Neural progenitor cell (in vitro differentiated cells): ENCODE data around the gene FAM9C. TPM values are rescaled to one million over a fixed set of nuclear protein-coding genes. Genes with fewer than 3 reads are reported as not detected.

ENCODE experiments used
- DNase-seq: peaks from one replicate; pipeline ENCODE4 v3.0.0-alpha.2; 2016; ENCODE audit warnings: low spot score
- H2AFZ ChIP-seq: fragments of 200-600 bp; sonication (generic); replicated peaks from 2 replicates; pipeline ENCODE4 v1.6.1; 2016; ENCODE audit warnings: antibody characterized with exemption
- H3F3A ChIP-seq: fragments of 200-600 bp; sonication (generic); 2 replicates; pipeline ENCODE4 v1.6.1; 2016; ENCODE audit warnings: antibody characterized with exemption, low read depth
- H3K27ac ChIP-seq: fragments of 200-600 bp; sonication (generic); 2 replicates; pipeline ENCODE4 v1.5.1; 2016; ENCODE audit warnings: mild to moderate bottlenecking
- H3K27me3 ChIP-seq: fragments of 200-600 bp; sonication (generic); 2 replicates; pipeline ENCODE4 v1.6.1; 2016; ENCODE audit warnings: mild to moderate bottlenecking, moderate library complexity
- H3K36me3 ChIP-seq: fragments of 200-600 bp; sonication (generic); 2 replicates; pipeline ENCODE4 v1.5.1; 2016
- H3K4me1 ChIP-seq: fragments of 200-600 bp; sonication (generic); 2 replicates; pipeline ENCODE4 v1.6.1; 2016; ENCODE audit warnings: mixed run types
- H3K4me2 ChIP-seq: fragments of 200-600 bp; sonication (generic); 2 replicates; pipeline ENCODE4 v1.6.1; 2016
- H3K4me3 ChIP-seq: fragments of 200-600 bp; sonication (generic); 2 replicates; pipeline ENCODE4 v1.5.1; 2016
- H3K79me2 ChIP-seq: fragments of 200-600 bp; sonication (generic); 2 replicates; pipeline ENCODE4 v1.6.1; 2016; ENCODE audit warnings: low read depth
- H3K9ac ChIP-seq: fragments of 200-600 bp; sonication (generic); 2 replicates; pipeline ENCODE4 v1.6.1; 2016
- H3K9me3 ChIP-seq: fragments of 200-600 bp; sonication (generic); 2 replicates; pipeline ENCODE4 v1.5.1; 2016; ENCODE audit warnings: low read depth
- H4K20me1 ChIP-seq: fragments of 200-600 bp; sonication (generic); 2 replicates; pipeline ENCODE4 v1.6.1; 2016; ENCODE audit warnings: low read depth
- H3K27ac Mint-ChIP-seq: 3 replicates; pipeline ENCODE4 v1.8.0; 2021; ENCODE audit warnings: mixed read lengths
- H3K27me3 Mint-ChIP-seq: 2 replicates; pipeline ENCODE4 v1.8.0; 2022; ENCODE audit warnings: low read depth, mild to moderate bottlenecking, inconsistent platforms, moderate library complexity, mixed read lengths; ENCODE audit not compliant: insufficient read depth
- H3K36me3 Mint-ChIP-seq: 3 replicates; pipeline ENCODE4 v1.8.0; 2021; ENCODE audit warnings: mixed read lengths
- H3K4me1 Mint-ChIP-seq: 3 replicates; pipeline ENCODE4 v1.8.0; 2021; ENCODE audit warnings: mixed read lengths
- H3K4me3 Mint-ChIP-seq: 3 replicates; pipeline ENCODE4 v1.8.0; 2021; ENCODE audit warnings: mild to moderate bottlenecking, moderate library complexity, mixed read lengths
- H3K9me3 Mint-ChIP-seq: 3 replicates; pipeline ENCODE4 v1.8.0; 2020; ENCODE audit warnings: mixed read lengths
- CTCF ChIP-seq: fragments of 200-600 bp; sonication (generic); IDR thresholded peaks from 2 replicates; pipeline ENCODE4 v1.5.1; 2017; ENCODE audit warnings: antibody characterized with exemption, mild to moderate bottlenecking
- EZH2 ChIP-seq: fragments of 200-600 bp; sonication (generic); IDR thresholded peaks from 2 replicates; pipeline ENCODE4 v1.6.1; 2017; ENCODE audit warnings: antibody characterized with exemption, mild to moderate bottlenecking, moderate library complexity
- EZH2phosphoT487 ChIP-seq: fragments of 200-600 bp; sonication (generic); IDR thresholded peaks from 2 replicates; pipeline ENCODE4 v1.6.1; 2017; ENCODE audit warnings: antibody characterized with exemption
- total RNA-seq: library from RNA; depleted of rRNA; stranded (reverse); fragments of >200 nt; gene quantifications from 2 replicates; pipeline ENCODE4 v1.2.3, GENCODE V29; 2015; ENCODE audit warnings: low replicate concordance

FAM9C gene
- total RNA-seq, 1 donor from 2014 or later = not detected

- H3K27ac Mint-ChIP-seq = peak overlapping the region; percentile 97
- H3K9me3 Mint-ChIP-seq = no peaks in the 10 kb centered on the region
- H3K36me3 Mint-ChIP-seq = no peaks in the 10 kb centered on the region
- TF ChIP-seq CTCF (no peak), EZH2phosphoT487 (no peak), EZH2 (no peak)
- H3K4me2 ChIP-seq = peak overlapping the region; percentile 65
- H2AFZ ChIP-seq = peak overlapping the region; percentile 84
- peaks cover 17% of the 10 kb centered on the region for H3F3A ChIP-seq
- no peak overlapping the region for H3K9ac ChIP-seq
- H3K4me3 ChIP-seq = peak overlapping the region; percentile 23
- no peaks in the 10 kb centered on the region for H3K36me3 ChIP-seq
- H3K79me2 ChIP-seq = no peaks in the 10 kb centered on the region
- no peaks in the 10 kb centered on the region for H3K9me3 ChIP-seq
- DNase-seq = peak; percentile 27
- H4K20me1 ChIP-seq = no peaks in the 10 kb centered on the region
- peaks cover 4% of the 10 kb centered on the region for H3K27me3 Mint-ChIP-seq
- peaks cover 22% of the 10 kb centered on the region for H3K4me1 ChIP-seq
- no peak overlapping the region for H3K27ac ChIP-seq
- peaks cover 36% of the 10 kb centered on the region for H3K4me1 Mint-ChIP-seq
- peak overlapping the region; percentile 28 for H3K4me3 Mint-ChIP-seq
- H3K27me3 ChIP-seq = no peaks in the 10 kb centered on the region
Observed at GRCh38 chrX:13029887-13030771, 14.3 kb downstream of the FAM9C start.

- peak overlapping the region; percentile 23 for H3K4me3 ChIP-seq
- Mint-ChIP-seq H3K4me1 (peaks cover 36% of the 10 kb centered on the region), H3K36me3 (no peaks in the 10 kb centered on the region), H3K27ac (peak overlapping the region; percentile 97), H3K4me3 (peak overlapping the region; percentile 30), H3K9me3 (no peaks in the 10 kb centered on the region), H3K27me3 (peaks cover 4% of the 10 kb centered on the region)
- DNase-seq = no peak
- TF ChIP-seq EZH2 = no peak
- no peak for TF ChIP-seq EZH2phosphoT487
- TF ChIP-seq CTCF = no peak
- H3K9ac ChIP-seq = no peak overlapping the region
- H3K36me3 ChIP-seq = no peaks in the 10 kb centered on the region
- H3K4me2 ChIP-seq = peak overlapping the region; percentile 65
- no peaks in the 10 kb centered on the region for H3K79me2 ChIP-seq
- H4K20me1 ChIP-seq = no peaks in the 10 kb centered on the region
- peaks cover 17% of the 10 kb centered on the region for H3F3A ChIP-seq
- H3K27me3 ChIP-seq = no peaks in the 10 kb centered on the region
- peak overlapping the region; percentile 85 for H2AFZ ChIP-seq
- H3K9me3 ChIP-seq = no peaks in the 10 kb centered on the region
- no peak overlapping the region for H3K27ac ChIP-seq
- peaks cover 22% of the 10 kb centered on the region for H3K4me1 ChIP-seq
Observed at GRCh38 chrX:13029637-13029886, 14.9 kb downstream of the FAM9C start.

GRCh38 chrX:13028871-13029636 is 15.4 kb downstream of the FAM9C start:
- H3F3A ChIP-seq = peaks cover 17% of the 10 kb centered on the region
- peak overlapping the region; percentile 85 for H2AFZ ChIP-seq
- H3K4me3 Mint-ChIP-seq = peak overlapping the region; percentile 30
- H4K20me1 ChIP-seq = no peaks in the 10 kb centered on the region
- H3K27ac ChIP-seq = no peak overlapping the region
- no peaks in the 10 kb centered on the region for H3K9me3 Mint-ChIP-seq
- peak overlapping the region; percentile 97 for H3K27ac Mint-ChIP-seq
- TF ChIP-seq EZH2 (no peak), EZH2phosphoT487 (no peak), CTCF (no peak)
- no peaks in the 10 kb centered on the region for H3K36me3 ChIP-seq
- peaks cover 36% of the 10 kb centered on the region for H3K4me1 Mint-ChIP-seq
- H3K4me3 ChIP-seq = no peak overlapping the region
- peak overlapping the region; percentile 65 for H3K4me2 ChIP-seq
- H3K4me1 ChIP-seq = peaks cover 22% of the 10 kb centered on the region
- no peaks in the 10 kb centered on the region for H3K79me2 ChIP-seq
- H3K27me3 Mint-ChIP-seq = peaks cover 2% of the 10 kb centered on the region
- H3K36me3 Mint-ChIP-seq = no peaks in the 10 kb centered on the region
- H3K9me3 ChIP-seq = no peaks in the 10 kb centered on the region
- H3K9ac ChIP-seq = no peak overlapping the region
- H3K27me3 ChIP-seq = no peaks in the 10 kb centered on the region
- DNase-seq = no peak
